ENCODE measurements around the gene EN2. TPM values are rescaled to one million over a fixed set of nuclear protein-coding genes. Genes with fewer than 3 reads are reported as not detected.
A peak's percentile ranks its signal among the peaks of the same experiment; 100 is the strongest.

Gene EN2
- total RNA-seq, 2 donors from 2014 or later = not detected

DNA sequence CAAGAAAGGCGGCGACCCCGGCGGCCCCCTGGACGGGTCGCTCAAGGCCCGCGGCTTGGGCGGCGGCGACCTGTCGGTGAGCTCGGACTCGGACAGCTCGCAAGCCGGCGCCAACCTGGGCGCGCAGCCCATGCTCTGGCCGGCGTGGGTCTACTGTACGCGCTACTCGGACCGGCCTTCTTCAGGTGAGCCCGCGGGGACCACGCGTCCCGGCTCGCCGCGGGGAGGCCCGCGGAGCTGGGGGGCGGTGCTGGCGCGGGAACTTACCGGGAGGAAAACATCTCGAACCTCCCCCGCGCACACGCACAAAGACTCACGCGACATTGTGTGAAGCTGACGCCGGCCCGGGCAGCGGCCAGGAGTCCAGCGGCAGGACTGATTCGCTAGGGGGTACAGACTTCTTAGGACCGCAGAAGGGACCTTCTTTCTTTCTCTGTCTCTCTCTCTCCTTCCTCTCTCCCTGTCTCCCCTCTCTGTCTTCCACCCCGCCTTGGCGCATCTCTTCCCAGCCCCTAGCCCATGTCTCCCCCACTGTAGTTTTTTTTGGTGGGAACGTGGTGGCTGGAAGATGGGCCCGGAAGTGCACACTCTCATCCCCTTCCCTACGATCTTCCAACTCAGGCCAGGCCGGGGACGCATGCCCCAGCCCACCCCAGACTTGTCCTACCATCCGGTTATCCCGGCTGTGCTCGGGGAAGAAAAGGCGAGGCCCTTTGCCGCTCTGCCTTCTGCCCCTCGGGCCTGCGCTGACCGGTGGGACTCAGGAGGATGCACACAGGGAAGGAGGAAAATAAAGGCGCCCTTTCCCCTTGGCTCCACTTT is 1.2 kb downstream of the EN2 start:
- TF ChIP-seq, protein P1, sequence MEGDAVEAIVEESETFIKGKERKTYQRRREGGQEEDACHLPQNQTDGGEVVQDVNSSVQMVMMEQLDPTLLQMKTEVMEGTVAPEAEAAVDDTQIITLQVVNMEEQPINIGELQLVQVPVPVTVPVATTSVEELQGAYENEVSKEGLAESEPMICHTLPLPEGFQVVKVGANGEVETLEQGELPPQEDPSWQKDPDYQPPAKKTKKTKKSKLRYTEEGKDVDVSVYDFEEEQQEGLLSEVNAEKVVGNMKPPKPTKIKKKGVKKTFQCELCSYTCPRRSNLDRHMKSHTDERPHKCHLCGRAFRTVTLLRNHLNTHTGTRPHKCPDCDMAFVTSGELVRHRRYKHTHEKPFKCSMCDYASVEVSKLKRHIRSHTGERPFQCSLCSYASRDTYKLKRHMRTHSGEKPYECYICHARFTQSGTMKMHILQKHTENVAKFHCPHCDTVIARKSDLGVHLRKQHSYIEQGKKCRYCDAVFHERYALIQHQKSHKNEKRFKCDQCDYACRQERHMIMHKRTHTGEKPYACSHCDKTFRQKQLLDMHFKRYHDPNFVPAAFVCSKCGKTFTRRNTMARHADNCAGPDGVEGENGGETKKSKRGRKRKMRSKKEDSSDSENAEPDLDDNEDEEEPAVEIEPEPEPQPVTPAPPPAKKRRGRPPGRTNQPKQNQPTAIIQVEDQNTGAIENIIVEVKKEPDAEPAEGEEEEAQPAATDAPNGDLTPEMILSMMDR (conservative IDR thresholded peaks at IDR 0.05) = no peak
- H3K27ac ChIP-seq (ENCODE audit: low read depth, low read length) = no peak overlapping the region
- no peaks in the 10 kb centered on the region for H3K36me3 Mint-ChIP-seq (ENCODE audit: low read depth)
- DNase-seq = peak; percentile 70
- peak overlapping the region; percentile 27 for H3K4me3 Mint-ChIP-seq
- no peak overlapping the region for H3K27ac Mint-ChIP-seq
- H3K9me3 ChIP-seq (ENCODE audit: control insufficient read depth, low read length) = no peaks in the 10 kb centered on the region
- peaks cover 95% of the 10 kb centered on the region for H3K27me3 Mint-ChIP-seq (ENCODE audit: insufficient read depth)
- H3K9me3 Mint-ChIP-seq = no peaks in the 10 kb centered on the region
- WGBS, 2 experiments (ENCODE audit: insufficient coverage in 1 of 2, insufficient read length in 1 of 2) = 1 to 2% methylated on average over 41 to 68 of the region's 68 CpGs
- H3K27me3 ChIP-seq (ENCODE audit: control insufficient read depth, insufficient read depth, low read length, poor library complexity, severe bottlenecking) = peaks cover 97% of the 10 kb centered on the region
- H3K4me1 Mint-ChIP-seq = peaks cover 8% of the 10 kb centered on the region
- H3K36me3 ChIP-seq (ENCODE audit: control insufficient read depth, insufficient read depth, low read length) = no peaks in the 10 kb centered on the region
- H3K4me3 ChIP-seq (ENCODE audit: low read length) = no peak overlapping the region
- no peak overlapping the region for H3K9ac ChIP-seq (ENCODE audit: extremely low read depth, low read length, poor library complexity, severe bottlenecking)
- peaks cover 5% of the 10 kb centered on the region for H3K4me1 ChIP-seq (ENCODE audit: control insufficient read depth, insufficient read depth, low read length)

DNA sequence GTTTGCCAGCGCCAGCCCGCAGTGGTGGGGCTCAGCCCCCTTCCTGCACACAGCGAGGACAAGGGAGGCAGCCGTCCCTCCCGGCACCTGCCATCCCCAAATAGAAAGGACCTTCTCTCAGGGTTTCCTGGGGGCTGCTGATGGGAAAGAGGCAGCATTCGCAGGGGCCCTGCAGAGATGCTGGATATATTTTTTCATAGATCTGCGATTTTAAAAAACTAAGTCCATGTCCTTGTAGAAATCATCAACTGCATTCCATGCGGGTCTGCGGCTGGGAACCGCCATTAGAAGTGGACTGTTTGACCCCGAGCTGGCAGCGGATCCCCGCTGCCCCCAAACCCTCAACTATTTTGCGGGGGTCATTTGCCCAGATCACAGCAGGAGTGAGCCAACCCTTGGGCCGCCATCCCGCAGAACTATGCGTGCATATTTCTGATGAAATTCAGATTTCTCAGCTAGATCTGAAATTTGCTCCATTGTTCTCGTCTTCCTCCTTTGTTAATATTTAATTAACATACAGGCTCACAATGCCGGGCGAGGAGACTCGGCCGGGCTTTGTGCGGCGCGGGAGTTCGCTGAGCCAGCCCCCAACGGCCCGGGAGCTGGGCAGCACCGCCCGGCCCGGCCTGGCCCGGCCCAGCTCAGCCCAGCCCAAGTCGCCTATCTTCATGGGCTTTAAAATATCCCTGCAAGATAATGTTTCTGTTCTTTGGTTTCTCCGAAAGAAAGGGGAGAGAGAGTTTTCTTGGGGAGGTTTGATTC is 2.0 kb downstream of the EN2 start:
- no peaks in the 10 kb centered on the region for H3K9me3 ChIP-seq (ENCODE audit: control insufficient read depth, low read length)
- H3K4me3 ChIP-seq (ENCODE audit: low read length) = no peak overlapping the region
- H3K27ac Mint-ChIP-seq = no peak overlapping the region
- H3K4me1 ChIP-seq (ENCODE audit: control insufficient read depth, insufficient read depth, low read length) = no peaks in the 10 kb centered on the region
- WGBS, 2 experiments (ENCODE audit: insufficient coverage in 1 of 2, insufficient read length in 1 of 2) = 3 to 4% methylated on average over 23 to 34 of the region's 34 CpGs
- no peaks in the 10 kb centered on the region for H3K36me3 ChIP-seq (ENCODE audit: control insufficient read depth, insufficient read depth, low read length)
- H3K9ac ChIP-seq (ENCODE audit: extremely low read depth, low read length, poor library complexity, severe bottlenecking) = no peak overlapping the region
- no peak overlapping the region for H3K27ac ChIP-seq (ENCODE audit: low read depth, low read length)
- TF ChIP-seq, protein P1 (conservative IDR thresholded peaks at IDR 0.05) = no peak
- H3K4me3 Mint-ChIP-seq = no peak overlapping the region
- no peaks in the 10 kb centered on the region for H3K36me3 Mint-ChIP-seq (ENCODE audit: low read depth)
- no peaks in the 10 kb centered on the region for H3K9me3 Mint-ChIP-seq
- H3K27me3 Mint-ChIP-seq (ENCODE audit: insufficient read depth) = peaks cover 95% of the 10 kb centered on the region
- peaks cover 97% of the 10 kb centered on the region for H3K27me3 ChIP-seq (ENCODE audit: control insufficient read depth, insufficient read depth, low read length, poor library complexity, severe bottlenecking)
- peaks cover 4% of the 10 kb centered on the region for H3K4me1 Mint-ChIP-seq
- DNase-seq = peak; percentile 47

GRCh38 chr7:155460926-155461613 is 3.1 kb downstream of the EN2 start:
- WGBS, 2 experiments (ENCODE audit: insufficient coverage in 1 of 2, insufficient read length in 1 of 2) = 7 to 15% methylated on average over 3 to 8 of the region's 8 CpGs
- Mint-ChIP-seq H3K4me3 (no peak overlapping the region), H3K4me1 (peaks cover 8% of the 10 kb centered on the region)

More at GRCh38 chr7:155460926-155461613, 3.1 kb downstream of the EN2 start:
- Histone ChIP-seq H3K27ac (ENCODE audit: low read depth, low read length) (no peak overlapping the region), H3K36me3 (ENCODE audit: control insufficient read depth, insufficient read depth, low read length) (no peaks in the 10 kb centered on the region), H3K4me1 (ENCODE audit: control insufficient read depth, insufficient read depth, low read length) (no peaks in the 10 kb centered on the region), H3K9me3 (ENCODE audit: control insufficient read depth, low read length) (no peaks in the 10 kb centered on the region), H3K27me3 (ENCODE audit: control insufficient read depth, insufficient read depth, low read length, poor library complexity, severe bottlenecking) (peaks cover 97% of the 10 kb centered on the region), H3K4me3 (ENCODE audit: low read length) (no peak overlapping the region), H3K9ac (ENCODE audit: extremely low read depth, low read length, poor library complexity, severe bottlenecking) (no peak overlapping the region)
- Mint-ChIP-seq H3K27me3 (ENCODE audit: insufficient read depth) (peaks cover 95% of the 10 kb centered on the region), H3K27ac (no peak overlapping the region), H3K36me3 (ENCODE audit: low read depth) (no peaks in the 10 kb centered on the region), H3K9me3 (no peaks in the 10 kb centered on the region)
- DNase-seq = peak; percentile 52
- TF ChIP-seq, protein P1 (conservative IDR thresholded peaks at IDR 0.05) = no peak

Measured in endodermal cell (in vitro differentiated cells).